ENCODE results near the gene EIF4H. TPM values are rescaled to one million over a fixed set of nuclear protein-coding genes. Genes with fewer than 3 reads are reported as not detected.

EIF4H gene
- total RNA-seq, 2 experiments from 2014 or later = 287 to 302 TPM

DNA sequence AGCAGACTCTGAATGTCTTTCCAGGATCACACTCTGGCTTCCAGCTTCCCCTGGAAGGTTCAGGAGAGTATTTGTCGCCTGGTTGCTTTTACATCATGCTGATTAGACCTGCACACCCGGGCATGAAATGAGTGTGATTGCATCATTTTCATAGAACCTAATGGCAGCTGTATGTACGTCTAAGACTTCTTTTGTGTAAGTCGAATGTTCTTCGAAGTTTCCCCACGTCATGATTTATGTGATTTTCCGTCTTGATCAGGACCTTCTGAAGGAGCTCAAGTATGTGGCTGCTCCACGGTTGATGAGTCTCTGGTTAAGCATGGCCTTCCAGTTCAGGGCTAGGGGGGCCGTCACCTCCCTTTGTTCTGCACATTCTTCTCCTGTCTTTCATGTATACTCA lies 4.5 kb downstream of the EIF4H start:
- H3K27ac Mint-ChIP-seq = peak overlapping the region; percentile 10
- peaks cover 58% of the 10 kb centered on the region for H3K4me1 Mint-ChIP-seq (ENCODE audit: low read depth)
- ATAC-seq (no peak), DNase-seq (no peak)
- H3K9me3 Mint-ChIP-seq (ENCODE audit: insufficient read depth) = no peaks in the 10 kb centered on the region
- H3K27me3 Mint-ChIP-seq (ENCODE audit: low read depth) = no peaks in the 10 kb centered on the region
- peaks cover 45% of the 10 kb centered on the region for H3K36me3 Mint-ChIP-seq (ENCODE audit: low read depth)
- CTCF ChIA-PET = interaction anchor here (0.6 to 8.9 kb wide), 4 partner anchors 26 to 222 kb away, joined by 3 to 51 read pairs (median 5); no protein-coding TSS in a partner anchor
- H3K4me3 Mint-ChIP-seq = no peak overlapping the region
- POLR2A ChIA-PET = interaction anchor here (0.6 to 1.7 kb wide), 2 partner anchors 24 to 110 kb away, joined by 3 read pairs; no protein-coding TSS in a partner anchor

DNA sequence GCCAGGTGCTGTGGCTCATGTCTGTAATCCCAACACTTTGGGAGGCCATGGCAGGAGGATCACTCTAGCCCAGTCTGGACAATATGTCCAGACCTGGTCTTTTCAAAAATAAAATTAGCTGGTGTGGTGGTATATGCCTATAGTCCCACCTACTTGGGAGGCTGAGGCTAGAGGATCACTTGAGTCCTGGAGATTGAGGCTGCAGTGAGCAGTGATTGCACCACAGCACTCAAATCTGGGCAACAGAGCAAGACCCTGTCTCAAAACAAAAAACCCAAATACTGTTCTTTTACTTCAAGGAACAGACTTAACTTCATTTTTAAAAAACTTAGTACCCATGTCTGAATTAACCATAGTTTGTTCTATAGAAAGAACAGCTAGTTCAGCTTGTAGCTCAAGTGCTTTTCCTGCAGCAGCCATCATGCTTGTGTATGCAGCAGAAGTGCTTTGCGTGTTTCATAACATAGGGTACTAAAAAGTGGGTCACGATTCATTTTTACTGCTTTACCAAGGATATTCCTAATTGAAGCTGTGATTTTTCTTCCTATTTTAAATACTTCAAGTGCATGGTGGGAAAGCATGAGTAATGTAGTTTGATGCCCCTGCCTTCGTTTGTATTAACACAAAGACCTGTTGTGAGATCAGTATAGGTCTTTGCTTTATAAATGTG lies 5.9 kb downstream of the EIF4H start:
- Mint-ChIP-seq H3K4me3 (no peak overlapping the region), H3K9me3 (ENCODE audit: insufficient read depth) (no peaks in the 10 kb centered on the region), H3K36me3 (ENCODE audit: low read depth) (peaks cover 46% of the 10 kb centered on the region), H3K4me1 (ENCODE audit: low read depth) (peaks cover 73% of the 10 kb centered on the region), H3K27me3 (ENCODE audit: low read depth) (no peaks in the 10 kb centered on the region), H3K27ac (no peak overlapping the region)
- ATAC-seq (no peak), DNase-seq (no peak)
- ChIA-PET CTCF (interaction anchor here (0.7 to 8.9 kb wide), 6 partner anchors 11 to 221 kb away, joined by 3 to 51 read pairs (median 3); no protein-coding TSS in a partner anchor), POLR2A (interaction anchor here (2.0 kb wide), 1 partner anchor 13 kb away, joined by 6 read pairs; no protein-coding TSS in a partner anchor)

GRCh38 chr7:74180866-74181265 lies 6.7 kb downstream of the EIF4H start:
- no peak overlapping the region for H3K4me3 Mint-ChIP-seq
- peaks cover 73% of the 10 kb centered on the region for H3K4me1 Mint-ChIP-seq (ENCODE audit: low read depth)
- ATAC-seq = no peak
- POLR2A ChIA-PET = interaction anchor here (2.0 kb wide), 1 partner anchor 12 kb away, joined by 6 read pairs; no protein-coding TSS in a partner anchor
- CTCF ChIA-PET = interaction anchor here (0.7 to 8.9 kb wide), 4 partner anchors 10 to 154 kb away, joined by 3 to 51 read pairs (median 6); no protein-coding TSS in a partner anchor
- no peak for DNase-seq
- peaks cover 50% of the 10 kb centered on the region for H3K36me3 Mint-ChIP-seq (ENCODE audit: low read depth)
- no peaks in the 10 kb centered on the region for H3K9me3 Mint-ChIP-seq (ENCODE audit: insufficient read depth)
- H3K27me3 Mint-ChIP-seq (ENCODE audit: low read depth) = no peaks in the 10 kb centered on the region
- no peak overlapping the region for H3K27ac Mint-ChIP-seq

- no peak for ATAC-seq
- DNase-seq = no peak
- no peak overlapping the region for H3K27ac Mint-ChIP-seq
Observed at GRCh38 chr7:74181821-74182220, 7.7 kb downstream of the EIF4H start.

DNA sequence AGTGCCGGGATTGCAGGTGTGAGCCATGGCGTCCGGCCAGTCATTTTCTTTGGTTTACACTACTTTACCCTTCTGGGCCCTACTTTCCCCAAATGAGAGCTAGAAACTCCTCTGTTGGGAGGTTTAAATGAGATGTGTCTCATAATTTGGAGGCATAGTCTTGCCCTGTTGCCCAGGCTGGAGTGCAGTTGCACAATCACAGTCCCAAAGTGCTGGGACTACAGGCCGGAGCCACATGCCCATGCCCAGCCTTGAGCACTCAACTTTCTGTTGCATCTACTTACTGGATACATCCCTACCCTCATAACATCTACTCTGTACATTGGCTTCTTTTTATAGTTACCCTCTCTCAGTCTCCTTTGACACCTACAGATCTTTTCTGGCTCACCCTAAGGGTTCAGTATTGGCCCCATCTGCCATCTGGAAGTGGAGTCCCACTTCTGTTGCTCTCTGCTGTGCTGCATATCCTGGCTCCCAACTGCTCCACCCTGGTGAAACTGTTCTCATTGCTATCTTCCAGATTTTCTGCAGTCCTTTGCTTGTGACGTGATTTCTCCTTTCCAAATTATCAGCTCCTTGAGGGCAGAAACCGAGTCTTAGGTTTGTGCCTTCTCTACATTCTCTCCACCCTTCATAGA lies 8.4 kb downstream of the EIF4H start:
- Mint-ChIP-seq H3K36me3 (ENCODE audit: low read depth) (peaks cover 48% of the 10 kb centered on the region), H3K4me3 (no peak overlapping the region), H3K27me3 (ENCODE audit: low read depth) (no peaks in the 10 kb centered on the region), H3K4me1 (ENCODE audit: low read depth) (peaks cover 72% of the 10 kb centered on the region), H3K9me3 (ENCODE audit: insufficient read depth) (no peaks in the 10 kb centered on the region), H3K27ac (peak overlapping the region; percentile 41)
- CTCF ChIA-PET = interaction anchor here (1.0 to 8.9 kb wide), 6 partner anchors 7 to 114 kb away, joined by 3 to 51 read pairs (median 13); no protein-coding TSS in a partner anchor
- POLR2A ChIA-PET = interaction anchor here (1.0 to 1.1 kb wide), 2 partner anchors 7 to 99 kb away, joined by 3 to 6 read pairs; partner anchors contain the start of gene LIMK1
- ATAC-seq = no peak
- DNase-seq = no peak

More at GRCh38 chr7:74181821-74182220, 7.7 kb downstream of the EIF4H start:
- Mint-ChIP-seq H3K36me3 (ENCODE audit: low read depth) (peaks cover 48% of the 10 kb centered on the region), H3K4me3 (no peak overlapping the region), H3K9me3 (ENCODE audit: insufficient read depth) (no peaks in the 10 kb centered on the region), H3K4me1 (ENCODE audit: low read depth) (peaks cover 72% of the 10 kb centered on the region), H3K27me3 (ENCODE audit: low read depth) (no peaks in the 10 kb centered on the region)
- ChIA-PET POLR2A (no interaction called here), CTCF (interaction anchor here (0.6 to 8.9 kb wide), 3 partner anchors 23 to 323 kb away, joined by 3 to 51 read pairs (median 3); no protein-coding TSS in a partner anchor)

- CTCF ChIA-PET = interaction anchor here (0.7 to 2.8 kb wide), 12 partner anchors 8 to 218 kb away, joined by 3 to 24 read pairs (median 6); partner anchors contain the start of gene LIMK1
- Mint-ChIP-seq H3K27me3 (ENCODE audit: low read depth) (no peaks in the 10 kb centered on the region), H3K4me3 (no peak overlapping the region), H3K4me1 (ENCODE audit: low read depth) (peaks cover 70% of the 10 kb centered on the region), H3K27ac (peak overlapping the region; percentile 40), H3K9me3 (ENCODE audit: insufficient read depth) (no peaks in the 10 kb centered on the region), H3K36me3 (ENCODE audit: low read depth) (peaks cover 49% of the 10 kb centered on the region)
- ATAC-seq = no peak
- POLR2A ChIA-PET = interaction anchor here (1.0 to 1.1 kb wide), 2 partner anchors 8 to 100 kb away, joined by 3 to 6 read pairs; partner anchors contain the start of gene LIMK1
- no peak for DNase-seq
Observed at GRCh38 chr7:74183142-74183541, 9.0 kb downstream of the EIF4H start.

- H3K4me1 Mint-ChIP-seq (ENCODE audit: low read depth) = peaks cover 66% of the 10 kb centered on the region
- no peaks in the 10 kb centered on the region for H3K9me3 Mint-ChIP-seq (ENCODE audit: insufficient read depth)
- peak overlapping the region; percentile 40 for H3K27ac Mint-ChIP-seq
- peaks cover 52% of the 10 kb centered on the region for H3K36me3 Mint-ChIP-seq (ENCODE audit: low read depth)
- H3K4me3 Mint-ChIP-seq = no peak overlapping the region
- ATAC-seq (peak; percentile 68), DNase-seq (peak; percentile 42)
- ChIA-PET POLR2A (interaction anchor here (1.0 to 1.1 kb wide), 4 partner anchors 9 to 115 kb away, joined by 3 to 6 read pairs (median 3); partner anchors contain the start of gene LIMK1), CTCF (interaction anchor here (0.7 to 2.8 kb wide), 12 partner anchors 9 to 218 kb away, joined by 3 to 24 read pairs (median 6); partner anchors contain the start of gene LIMK1)
- H3K27me3 Mint-ChIP-seq (ENCODE audit: low read depth) = no peaks in the 10 kb centered on the region
Observed at GRCh38 chr7:74183653-74184450, 9.7 kb downstream of the EIF4H start.

DNA sequence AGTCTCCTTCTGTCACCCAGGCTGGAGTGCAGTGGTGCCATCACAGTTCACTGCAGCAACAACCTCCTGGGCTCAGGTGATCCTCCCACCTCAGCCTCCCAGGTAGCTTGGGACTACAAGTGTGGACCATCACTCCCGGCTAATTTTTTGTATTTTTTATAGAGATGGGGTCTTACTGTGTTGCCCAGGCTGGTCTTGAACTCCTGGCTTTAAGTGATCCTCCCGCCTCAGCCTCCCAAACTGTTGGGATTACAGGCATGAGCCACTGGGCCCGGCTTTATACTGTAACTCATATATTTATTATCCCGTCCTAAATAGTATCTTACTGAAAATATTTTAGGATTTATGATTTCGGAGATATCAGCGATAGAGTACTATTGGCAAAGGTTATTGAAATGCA lies 10.9 kb downstream of the EIF4H start:
- peaks cover 59% of the 10 kb centered on the region for H3K4me1 Mint-ChIP-seq (ENCODE audit: low read depth)
- ChIA-PET CTCF (interaction anchor here (1.3 to 2.8 kb wide), 4 partner anchors 10 to 216 kb away, joined by 3 to 24 read pairs (median 13); no protein-coding TSS in a partner anchor), POLR2A (no interaction called here)
- no peak overlapping the region for H3K27ac Mint-ChIP-seq
- no peak for DNase-seq
- ATAC-seq = no peak
- H3K36me3 Mint-ChIP-seq (ENCODE audit: low read depth) = peaks cover 55% of the 10 kb centered on the region
- no peaks in the 10 kb centered on the region for H3K9me3 Mint-ChIP-seq (ENCODE audit: insufficient read depth)
- no peak overlapping the region for H3K4me3 Mint-ChIP-seq
- H3K27me3 Mint-ChIP-seq (ENCODE audit: low read depth) = no peaks in the 10 kb centered on the region

DNA sequence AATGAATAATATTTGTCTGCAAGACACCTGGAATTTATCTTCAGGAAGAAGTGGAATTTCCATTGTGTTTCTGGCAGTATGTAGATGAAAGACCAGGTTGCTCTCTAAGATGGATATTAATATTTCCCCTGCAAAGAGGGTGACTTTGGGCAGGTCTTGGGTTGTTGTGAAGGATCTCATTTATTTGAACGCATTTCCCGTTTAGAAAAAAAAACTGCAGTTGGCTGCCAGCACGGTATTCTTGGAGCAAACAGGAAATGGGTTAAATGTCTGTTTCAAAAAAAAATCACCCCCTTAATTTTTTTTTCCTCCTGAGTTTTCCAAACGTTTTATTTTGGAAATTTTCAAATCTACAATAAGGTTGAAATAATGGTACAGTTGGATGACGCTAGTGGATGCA lies 11.5 kb downstream of the EIF4H start:
- H3K27me3 Mint-ChIP-seq (ENCODE audit: low read depth) = no peaks in the 10 kb centered on the region
- DNase-seq = no peak
- H3K4me1 Mint-ChIP-seq (ENCODE audit: low read depth) = peaks cover 59% of the 10 kb centered on the region
- no peak for ATAC-seq
- H3K36me3 Mint-ChIP-seq (ENCODE audit: low read depth) = peaks cover 58% of the 10 kb centered on the region
- POLR2A ChIA-PET = no interaction called here
- CTCF ChIA-PET = interaction anchor here (1.1 to 1.3 kb wide), 3 partner anchors 8 to 215 kb away, joined by 3 read pairs; no protein-coding TSS in a partner anchor
- H3K9me3 Mint-ChIP-seq (ENCODE audit: insufficient read depth) = no peaks in the 10 kb centered on the region
- peak overlapping the region; percentile 15 for H3K4me3 Mint-ChIP-seq
- peak overlapping the region; percentile 39 for H3K27ac Mint-ChIP-seq

- H3K27ac Mint-ChIP-seq = no peak overlapping the region
- no peaks in the 10 kb centered on the region for H3K27me3 Mint-ChIP-seq (ENCODE audit: low read depth)
- CTCF ChIA-PET = interaction anchor here (0.8 to 6.7 kb wide), 2 partner anchors 13 to 19 kb away, joined by 3 to 46 read pairs; no protein-coding TSS in a partner anchor
- DNase-seq (no peak), ATAC-seq (no peak)
- POLR2A ChIA-PET = interaction anchor here (1.2 kb wide), 1 partner anchor 13 kb away, joined by 3 read pairs; no protein-coding TSS in a partner anchor
- peaks cover 63% of the 10 kb centered on the region for H3K36me3 Mint-ChIP-seq (ENCODE audit: low read depth)
- H3K4me1 Mint-ChIP-seq (ENCODE audit: low read depth) = peaks cover 42% of the 10 kb centered on the region
- H3K4me3 Mint-ChIP-seq = no peak overlapping the region
- no peaks in the 10 kb centered on the region for H3K9me3 Mint-ChIP-seq (ENCODE audit: insufficient read depth)
Observed at GRCh38 chr7:74187915-74188675, 13.9 kb downstream of the EIF4H start.

Measured in activated CD8-positive, alpha-beta T cell treated with anti-CD3 and anti-CD28 coated beads, Interleukin-2, amount 10 ng/mL, durations not matched to agents 7 days and 5 days (primary cell).